ENCODE results near the gene HOGA1.

GRCh38 chr10:97571622-97572021 is 12.6 kb upstream of the HOGA1 start:
- no peak for TF ChIP-seq CTCF (conservative IDR thresholded peaks at IDR 0.05; ENCODE audit: low read depth in 2 of 2)
- TF ChIP-seq EZH2phosphoT487 (IDR thresholded peaks at IDR 0.05; ENCODE audit: unreplicated experiment), result no peak

Measured in GM23338 (cell line).